IMR-90 (cell line): ENCODE measurements around the gene METTL21C. TPM values are rescaled to one million over a fixed set of nuclear protein-coding genes. Genes with fewer than 3 reads are reported as not detected.
A peak's percentile ranks its signal among the peaks of the same experiment; 100 is the strongest.

Experiments used
- ATAC-seq: fragments of 200-7000 bp; cut with Tn5 transposase; 2 replicates; pipeline ENCODE4 v1.9.1; 2020; ENCODE audit warnings: low read depth, mild to moderate bottlenecking, moderate library complexity
- BruUV-seq: library from RNA; stranded (reverse); fragments of 400-500 nt; replicated peaks from 2 replicates; lab custom pipeline; 2021; lab: Mats Ljungman, UMichigan
- CTCF ChIA-PET: fragments of 300-600 bp; formaldehyde crosslinking; extraction: SDS; loops from one replicate; lab custom pipeline; 2021; ENCODE audit warnings: antibody characterized with exemption; lab: Yijun Ruan, JAX
- POLR2A ChIA-PET: fragments of 300-600 bp; sonication (Branson Sonifier 250); formaldehyde crosslinking; loops from one replicate; lab custom pipeline; 2022; ENCODE audit warnings: antibody characterized with exemption; ENCODE audit not compliant: unreplicated experiment; lab: Charles Lee
- DNase-seq: peaks from one replicate; pipeline ENCODE4 v3.0.0; 2013
- H2AFZ ChIP-seq: replicated peaks from 2 replicates; pipeline ENCODE3; 2013; ENCODE audit warnings: low read length, mild to moderate bottlenecking; ENCODE audit not compliant: poor library complexity
- H2AK5ac ChIP-seq: 2 replicates; pipeline ENCODE4 v1.6.1; 2013; ENCODE audit warnings: low read depth, low read length, inconsistent platforms
- H2AK9ac ChIP-seq: replicated peaks from 2 replicates; pipeline ENCODE3; 2013; ENCODE audit warnings: mild to moderate bottlenecking, low read depth, low read length, moderate library complexity; ENCODE audit not compliant: poor library complexity
- H2BK120ac ChIP-seq: 2 replicates; pipeline ENCODE4 v1.6.1; 2013; ENCODE audit warnings: low read depth, low read length, inconsistent platforms
- H2BK15ac ChIP-seq: 3 replicates; pipeline ENCODE4 v1.6.1; 2013; ENCODE audit warnings: low read depth, low read length, inconsistent platforms
- H2BK20ac ChIP-seq: 2 replicates; pipeline ENCODE4 v1.6.1; 2013; ENCODE audit warnings: low read depth, mild to moderate bottlenecking, inconsistent platforms, low read length, moderate library complexity
- H2BK5ac ChIP-seq: 2 replicates; pipeline ENCODE4 v1.6.1; 2013; ENCODE audit warnings: mild to moderate bottlenecking, low read depth, low read length, inconsistent platforms; ENCODE audit not compliant: poor library complexity, severe bottlenecking
- H3K14ac ChIP-seq: replicated peaks from 2 replicates; pipeline ENCODE4 v1.6.1; 2013; ENCODE audit warnings: low read depth, low read length, inconsistent platforms
- H3K18ac ChIP-seq: 2 replicates; pipeline ENCODE4 v1.6.1; 2013; ENCODE audit warnings: low read depth, low read length, control low read depth
- H3K23ac ChIP-seq: 2 replicates; pipeline ENCODE4 v1.6.1; 2013; ENCODE audit warnings: low read depth, low read length, inconsistent platforms
- H3K27ac ChIP-seq: 2 replicates; pipeline ENCODE4 v1.5.1; 2013; ENCODE audit warnings: mild to moderate bottlenecking, control low read depth, low read length; ENCODE audit not compliant: insufficient read depth
- H3K27me3 ChIP-seq: 2 replicates; pipeline ENCODE4 v1.6.1; 2013; ENCODE audit warnings: low read length; ENCODE audit not compliant: control insufficient read depth, insufficient read depth
- H3K36me3 ChIP-seq: 2 replicates; pipeline ENCODE4 v1.6.1; 2013; ENCODE audit warnings: low read length, mixed read lengths; ENCODE audit not compliant: control insufficient read depth, insufficient read depth
- H3K4ac ChIP-seq: 2 replicates; pipeline ENCODE4 v1.6.1; 2013; ENCODE audit warnings: low read depth, low read length, inconsistent platforms
- H3K4me1 ChIP-seq: 2 replicates; pipeline ENCODE4 v1.6.1; 2013; ENCODE audit warnings: low read length, mixed read lengths; ENCODE audit not compliant: control insufficient read depth, insufficient read depth
- H3K4me2 ChIP-seq: 2 replicates; pipeline ENCODE4 v1.6.1; 2013; ENCODE audit warnings: low read depth, mild to moderate bottlenecking, control low read depth, low read length, moderate library complexity
- H3K4me3 ChIP-seq: 2 replicates; pipeline ENCODE4 v1.5.1; 2013; ENCODE audit warnings: low read depth, mild to moderate bottlenecking, control low read depth, low read length, moderate library complexity; ENCODE audit not compliant: insufficient read depth
- H3K56ac ChIP-seq: 2 replicates; pipeline ENCODE4 v1.6.1; 2013; ENCODE audit warnings: low read length, inconsistent platforms; ENCODE audit not compliant: insufficient read depth; ENCODE audit errors: extremely low read depth
- H3K79me1 ChIP-seq, 2 experiments: 2 replicates each; pipeline ENCODE4 v1.6.1; 2013; ENCODE audit warnings: low read length in 2 of 2, inconsistent platforms in 1 of 2, low read depth in 1 of 2
- H3K9ac ChIP-seq: 2 replicates; pipeline ENCODE4 v1.6.1; 2013; ENCODE audit warnings: low read depth, low read length, control low read depth
- H3K9me1 ChIP-seq: 2 replicates; pipeline ENCODE4 v1.6.1; 2013; ENCODE audit warnings: low read length, inconsistent platforms; ENCODE audit not compliant: insufficient read depth
- H3K9me3 ChIP-seq: 2 replicates; pipeline ENCODE4 v1.6.1; 2013; ENCODE audit warnings: low read length; ENCODE audit not compliant: control insufficient read depth, insufficient read depth
- H4K20me1 ChIP-seq: 2 replicates; pipeline ENCODE4 v1.6.1; 2013; ENCODE audit warnings: low read length, inconsistent platforms; ENCODE audit not compliant: insufficient read depth
- H4K5ac ChIP-seq: 2 replicates; pipeline ENCODE4 v1.6.1; 2013; ENCODE audit warnings: mild to moderate bottlenecking, low read depth, low read length, control low read depth
- H4K8ac ChIP-seq, 2 experiments: 2 replicates each; pipeline ENCODE4 v1.6.1; 2013; ENCODE audit warnings: low read depth in 2 of 2, low read length in 2 of 2, control low read depth in 1 of 2, inconsistent platforms in 1 of 2
- H4K91ac ChIP-seq: 2 replicates; pipeline ENCODE4 v1.6.1; 2013; ENCODE audit warnings: low read depth, low read length, inconsistent platforms; ENCODE audit not compliant: insufficient read depth
- MAFK ChIP-seq: IDR thresholded peaks from 2 replicates; pipeline ENCODE4 v1.6.1; 2012; ENCODE audit warnings: low read depth, low read length, improper control_type of control experiment
- RAD21 ChIP-seq: IDR thresholded peaks from 2 replicates; pipeline ENCODE4 v1.6.1; 2012; ENCODE audit warnings: low read length, improper control_type of control experiment
- WGBS, 2 experiments: methylation state at CpG; one replicate each; pipeline versions ENCODE4 v1.1.5 to v1.1.7; 2013; ENCODE audit warnings: missing lambda C conversion rate in 2 of 2; ENCODE audit not compliant: insufficient read length in 1 of 2; ENCODE audit errors: extremely low coverage in 2 of 2; 5-methylcytosine and 5-hydroxymethylcytosine counted together
- dilution Hi-C: fragments of 300-500 bp; cut with HindIII; formaldehyde crosslinking; loops from one replicate; pipeline ENCODE4 v1.14.3; 2018; ENCODE audit warnings: low sequenced_read_pairs; ENCODE audit not compliant: unreplicated experiment
- in situ Hi-C: fragments of 300-500 bp; cut with MboI; formaldehyde crosslinking; loops from 3 replicates; pipeline ENCODE4 v1.14.3; 2019; ENCODE audit warnings: low sequenced_read_pairs, inconsistent platforms, mixed read lengths
- intact Hi-C: fragments of 100-400 bp; cut with micrococcal nuclease; formaldehyde crosslinking; loops from 2 replicates; pipeline ENCODE4 v1.10.0; 2022
- polyA plus RNA-seq, 3 experiments: library from polyadenylated mRNA; depleted of rRNA; stranded (reverse); fragments of >200 nt; gene quantifications; 2 replicates each; pipeline ENCODE4 v1.2.3, GENCODE V29; 2012; ENCODE audit warnings: low replicate concordance in 1 of 3
- total RNA-seq: library from RNA; depleted of rRNA; stranded (reverse); fragments of >200 nt; gene quantifications from 2 replicates; pipeline ENCODE4 v1.2.3, GENCODE V29; 2012
- TF ChIP-seq, protein P1 (sequence below): conservative IDR thresholded peaks from 2 replicates; pipeline ENCODE4 v1.5.1; 2012; ENCODE audit warnings: mild to moderate bottlenecking, low read depth, low read length, improper control_type of control experiment

Gene METTL21C
- total and polyA plus RNA-seq, 2 of the 4 experiments (the other 2 are of a cell fraction): not detected

DNA sequence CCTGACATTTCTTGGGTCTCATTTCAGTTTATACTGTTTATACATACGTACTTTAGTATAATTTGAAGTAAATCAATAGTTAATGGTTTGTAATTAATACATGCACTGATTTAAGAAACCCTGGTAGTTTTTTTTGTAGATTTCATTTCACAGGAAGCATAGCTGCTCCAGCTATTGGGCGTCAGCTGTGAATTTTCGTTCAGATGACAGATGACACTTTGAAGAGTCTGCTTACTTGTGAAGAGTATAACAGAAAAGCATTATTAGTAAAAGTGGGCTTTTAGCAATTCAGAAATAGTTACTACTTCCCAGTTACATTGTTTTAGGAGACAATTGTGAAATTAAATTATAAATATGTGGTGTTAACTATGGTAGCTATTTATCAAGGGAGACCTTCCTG is 44.4 kb downstream of the METTL21C start:
- H3K36me3 ChIP-seq: peaks cover 30% of the 10 kb centered on the region
- dilution Hi-C loops: no loop called here
- no peak overlapping the region for H3K9ac ChIP-seq
- H2BK15ac ChIP-seq: no peak overlapping the region
- in situ Hi-C loops: no loop called here
- H3K27ac ChIP-seq: no peak overlapping the region
- no peaks in the 10 kb centered on the region; the same call in 1 of the 2 replicates for H4K20me1 ChIP-seq
- H3K4ac ChIP-seq: no peak overlapping the region
- intact Hi-C loops: loop anchor here (5.0 kb wide), 4 partner anchors 33 to 197 kb away; partner anchors contain the start of genes ERCC5 and TEX30
- no peak overlapping the region for H3K18ac ChIP-seq
- ATAC-seq (no peak), DNase-seq (no peak)
- peaks cover 5% of the 10 kb centered on the region for H3K4me1 ChIP-seq
- H3K4me2 ChIP-seq: no peak overlapping the region
- no peak overlapping the region for H3K56ac ChIP-seq
- CTCF ChIA-PET: interaction anchor here (1.0 to 1.2 kb wide), 2 partner anchors 119 to 177 kb away, joined by 3 read pairs; no protein-coding TSS in a partner anchor
- H3K14ac ChIP-seq: no peak overlapping the region
- 0 out of 2 replicates have a peak, but pooled peaks cover 3% of the 10 kb centered on the region for H3K9me1 ChIP-seq
- no peak overlapping the region for H4K8ac ChIP-seq
- H2AK9ac ChIP-seq: no peak overlapping the region
- no peak overlapping the region for H3K4me3 ChIP-seq
- H3K9me3 ChIP-seq: no peaks in the 10 kb centered on the region
- H4K91ac ChIP-seq: no peak overlapping the region
- H4K5ac ChIP-seq: no peak overlapping the region
- no peak overlapping the region for H2BK120ac ChIP-seq
- no peak overlapping the region for H2BK20ac ChIP-seq
- POLR2A ChIA-PET: no interaction called here
- H3K27me3 ChIP-seq: no peaks in the 10 kb centered on the region
- no peak overlapping the region for H2AFZ ChIP-seq
- BruUV-seq: no TSS peak
- peaks cover 5 to 9% of the 10 kb centered on the region in 2 experiments; a peak in 3 of 4 replicates for H3K79me1 ChIP-seq
- no peak overlapping the region for H2AK5ac ChIP-seq
- WGBS, 2 experiments: no CpG with 5 or more reads among the region's 3 CpGs
- TF ChIP-seq RAD21 (no peak), MAFK (no peak)
- TF ChIP-seq, protein P1, sequence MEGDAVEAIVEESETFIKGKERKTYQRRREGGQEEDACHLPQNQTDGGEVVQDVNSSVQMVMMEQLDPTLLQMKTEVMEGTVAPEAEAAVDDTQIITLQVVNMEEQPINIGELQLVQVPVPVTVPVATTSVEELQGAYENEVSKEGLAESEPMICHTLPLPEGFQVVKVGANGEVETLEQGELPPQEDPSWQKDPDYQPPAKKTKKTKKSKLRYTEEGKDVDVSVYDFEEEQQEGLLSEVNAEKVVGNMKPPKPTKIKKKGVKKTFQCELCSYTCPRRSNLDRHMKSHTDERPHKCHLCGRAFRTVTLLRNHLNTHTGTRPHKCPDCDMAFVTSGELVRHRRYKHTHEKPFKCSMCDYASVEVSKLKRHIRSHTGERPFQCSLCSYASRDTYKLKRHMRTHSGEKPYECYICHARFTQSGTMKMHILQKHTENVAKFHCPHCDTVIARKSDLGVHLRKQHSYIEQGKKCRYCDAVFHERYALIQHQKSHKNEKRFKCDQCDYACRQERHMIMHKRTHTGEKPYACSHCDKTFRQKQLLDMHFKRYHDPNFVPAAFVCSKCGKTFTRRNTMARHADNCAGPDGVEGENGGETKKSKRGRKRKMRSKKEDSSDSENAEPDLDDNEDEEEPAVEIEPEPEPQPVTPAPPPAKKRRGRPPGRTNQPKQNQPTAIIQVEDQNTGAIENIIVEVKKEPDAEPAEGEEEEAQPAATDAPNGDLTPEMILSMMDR: no peak
- peak overlapping the region; percentile 37 for H2BK5ac ChIP-seq
- no peak overlapping the region for H3K23ac ChIP-seq
